ENCODE measurements around the gene KAT2B. TPM values are rescaled to one million over a fixed set of nuclear protein-coding genes. Genes with fewer than 3 reads are reported as not detected.

The KAT2B gene
- total RNA-seq, 2 experiments from 2014 or later, result 129 to 134 TPM

GRCh38 chr3:20060974-20061685, 20.9 kb downstream of the KAT2B start:
- peaks cover 55% of the 10 kb centered on the region for H3K4me1 Mint-ChIP-seq
- H3K4me3 Mint-ChIP-seq, result peak overlapping the region; percentile 44
- DNase-seq, result peak; percentile 37
- peak overlapping the region; percentile 66 for H3K27ac Mint-ChIP-seq
- peaks cover 31% of the 10 kb centered on the region for H3K36me3 Mint-ChIP-seq (ENCODE audit: low read depth)
- H3K9me3 Mint-ChIP-seq, result peaks cover 2% of the 10 kb centered on the region
- ChIA-PET POLR2A (interaction anchor here (0.7 to 9.3 kb wide), 5 partner anchors 10 to 43 kb away, joined by 3 to 116 read pairs (median 4); partner anchors contain the start of gene KAT2B), CTCF (no interaction called here)
- no peaks in the 10 kb centered on the region for H3K27me3 Mint-ChIP-seq

GRCh38 chr3:20062996-20063395, 22.8 kb downstream of the KAT2B start:
- Mint-ChIP-seq H3K27me3 (no peaks in the 10 kb centered on the region), H3K9me3 (peaks cover 2% of the 10 kb centered on the region), H3K27ac (no peak overlapping the region), H3K36me3 (ENCODE audit: low read depth) (peaks cover 31% of the 10 kb centered on the region), H3K4me3 (no peak overlapping the region), H3K4me1 (peaks cover 61% of the 10 kb centered on the region)
- POLR2A ChIA-PET, result interaction anchor here (2.0 kb wide), 1 partner anchor 19 kb away, joined by 5 read pairs; no protein-coding TSS in a partner anchor
- CTCF ChIA-PET, result no interaction called here
- no peak for DNase-seq

GRCh38 chr3:20064387-20064786, 24.1 kb downstream of the KAT2B start:
- Mint-ChIP-seq H3K4me3 (no peak overlapping the region), H3K27me3 (no peaks in the 10 kb centered on the region), H3K36me3 (ENCODE audit: low read depth) (peaks cover 37% of the 10 kb centered on the region), H3K4me1 (peaks cover 68% of the 10 kb centered on the region), H3K9me3 (peaks cover 2% of the 10 kb centered on the region), H3K27ac (no peak overlapping the region)
- ChIA-PET CTCF (no interaction called here), POLR2A (interaction anchor here (1.5 to 2.0 kb wide), 2 partner anchors 21 to 24 kb away, joined by 3 to 5 read pairs; partner anchors contain the start of gene KAT2B)
- DNase-seq, result no peak

GRCh38 chr3:20064796-20065564, 24.7 kb downstream of the KAT2B start:
- H3K27me3 Mint-ChIP-seq, result no peaks in the 10 kb centered on the region
- H3K27ac Mint-ChIP-seq, result no peak overlapping the region
- H3K36me3 Mint-ChIP-seq (ENCODE audit: low read depth), result peaks cover 38% of the 10 kb centered on the region
- POLR2A ChIA-PET, result interaction anchor here (1.5 kb wide), 1 partner anchor 24 kb away, joined by 3 read pairs; the partner anchor contains the start of gene KAT2B
- H3K4me3 Mint-ChIP-seq, result no peak overlapping the region
- peaks cover 69% of the 10 kb centered on the region for H3K4me1 Mint-ChIP-seq
- DNase-seq, result no peak
- CTCF ChIA-PET, result no interaction called here
- no peaks in the 10 kb centered on the region for H3K9me3 Mint-ChIP-seq

DNA sequence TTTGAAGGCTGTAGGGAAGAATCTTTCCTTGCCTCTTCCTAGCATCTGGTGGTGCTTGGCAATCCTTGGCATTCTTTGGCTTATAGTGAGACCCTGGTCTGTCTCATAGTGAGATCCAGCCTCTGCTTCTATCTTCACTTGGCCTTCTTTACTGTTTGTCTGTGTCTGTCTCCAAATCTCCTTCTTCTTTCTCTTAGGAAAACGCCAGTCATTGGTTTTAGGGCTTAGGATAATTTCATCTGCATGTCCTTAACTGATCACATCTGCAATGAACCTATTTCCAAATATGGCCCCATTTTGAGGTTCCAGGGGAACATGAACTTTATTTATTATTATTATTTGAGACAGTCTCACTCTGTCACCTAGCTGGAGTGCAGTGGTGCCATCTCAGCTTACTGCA, 25.8 kb downstream of the KAT2B start:
- H3K4me3 Mint-ChIP-seq, result no peak overlapping the region
- no peak for DNase-seq
- H3K36me3 Mint-ChIP-seq (ENCODE audit: low read depth), result peaks cover 34% of the 10 kb centered on the region
- ChIA-PET POLR2A (no interaction called here), CTCF (no interaction called here)
- no peaks in the 10 kb centered on the region for H3K9me3 Mint-ChIP-seq
- H3K27me3 Mint-ChIP-seq, result no peaks in the 10 kb centered on the region
- H3K27ac Mint-ChIP-seq, result no peak overlapping the region
- H3K4me1 Mint-ChIP-seq, result peaks cover 58% of the 10 kb centered on the region

DNA sequence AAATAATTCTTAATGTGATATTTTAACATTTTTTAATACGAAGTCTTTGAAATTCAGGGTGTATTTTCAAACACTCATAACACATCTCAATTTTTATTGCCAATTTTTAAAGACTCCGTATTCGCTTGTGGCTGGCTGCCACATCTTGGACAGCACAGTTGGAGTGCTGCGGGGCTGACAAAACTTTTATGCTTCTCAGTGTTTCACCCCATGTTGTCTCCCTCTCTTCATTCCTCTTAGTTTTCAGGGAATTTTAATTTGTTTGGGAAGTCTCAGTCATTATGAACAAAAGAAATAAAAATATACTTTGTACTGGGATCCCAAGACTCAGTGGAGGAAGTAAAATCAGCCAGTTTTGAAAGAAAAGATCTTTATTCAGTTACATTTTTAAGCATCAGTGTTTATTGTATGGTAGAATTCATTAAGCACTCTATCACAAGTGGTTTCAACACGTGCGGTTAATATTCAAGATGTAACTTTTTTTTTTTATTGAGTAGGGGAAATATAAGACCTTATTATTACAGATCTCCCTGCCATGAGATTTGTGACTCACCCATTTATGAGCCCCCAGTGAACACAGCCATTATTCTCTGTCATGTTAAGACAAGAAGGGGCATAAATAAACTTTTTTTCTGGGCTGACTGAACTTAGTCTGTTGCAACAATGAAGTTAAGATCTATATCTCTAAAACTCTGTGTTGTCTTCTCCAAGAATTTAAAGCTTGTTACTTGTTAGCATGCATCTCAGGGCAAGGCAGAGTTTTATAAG, 26.8 kb downstream of the KAT2B start:
- Mint-ChIP-seq H3K36me3 (ENCODE audit: low read depth) (peaks cover 44% of the 10 kb centered on the region), H3K27me3 (no peaks in the 10 kb centered on the region), H3K27ac (no peak overlapping the region), H3K4me1 (peaks cover 58% of the 10 kb centered on the region), H3K9me3 (no peaks in the 10 kb centered on the region), H3K4me3 (no peak overlapping the region)
- ChIA-PET CTCF (no interaction called here), POLR2A (no interaction called here)
- DNase-seq, result no peak

- CTCF ChIA-PET, result interaction anchor here (1.5 kb wide), 1 partner anchor 11 kb away, joined by 3 read pairs; no protein-coding TSS in a partner anchor
- H3K27me3 Mint-ChIP-seq, result no peaks in the 10 kb centered on the region
- POLR2A ChIA-PET, result interaction anchor here (2.9 kb wide), 1 partner anchor 35 kb away, joined by 11 read pairs; no protein-coding TSS in a partner anchor
- H3K4me3 Mint-ChIP-seq, result no peak overlapping the region
- no peaks in the 10 kb centered on the region for H3K9me3 Mint-ChIP-seq
- DNase-seq, result no peak
- H3K36me3 Mint-ChIP-seq (ENCODE audit: low read depth), result peaks cover 50% of the 10 kb centered on the region
- H3K4me1 Mint-ChIP-seq, result peaks cover 50% of the 10 kb centered on the region
- peak overlapping the region; percentile 67 for H3K27ac Mint-ChIP-seq
Observed at GRCh38 chr3:20068512-20069177, 28.4 kb downstream of the KAT2B start.

DNA sequence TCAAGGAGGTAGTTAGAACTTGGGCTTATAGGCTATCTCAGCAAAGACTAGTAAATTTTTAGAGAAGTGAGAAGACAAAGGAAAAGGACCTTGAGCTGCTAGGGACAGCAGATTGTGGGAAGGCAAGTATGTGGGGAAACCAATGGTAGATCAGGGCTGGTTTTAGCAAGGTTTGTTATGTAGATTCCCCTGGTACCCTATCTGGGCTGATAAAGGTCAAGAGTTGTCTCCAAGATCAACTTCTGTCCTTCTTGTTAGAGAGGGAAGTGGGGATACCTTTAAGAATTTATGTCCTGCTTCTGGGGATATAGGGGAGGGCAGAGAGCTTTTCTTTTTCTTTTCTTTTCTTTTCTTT, 28.9 kb downstream of the KAT2B start:
- no peak for DNase-seq
- ChIA-PET POLR2A (interaction anchor here (1.2 to 2.9 kb wide), 2 partner anchors 11 to 35 kb away, joined by 3 to 11 read pairs; no protein-coding TSS in a partner anchor), CTCF (interaction anchor here (1.5 kb wide), 1 partner anchor 12 kb away, joined by 3 read pairs; no protein-coding TSS in a partner anchor)
- no peaks in the 10 kb centered on the region for H3K27me3 Mint-ChIP-seq
- peaks cover 55% of the 10 kb centered on the region for H3K36me3 Mint-ChIP-seq (ENCODE audit: low read depth)
- no peaks in the 10 kb centered on the region for H3K9me3 Mint-ChIP-seq
- H3K4me1 Mint-ChIP-seq, result peaks cover 47% of the 10 kb centered on the region
- peak overlapping the region; percentile 67 for H3K27ac Mint-ChIP-seq
- no peak overlapping the region for H3K4me3 Mint-ChIP-seq

- Mint-ChIP-seq H3K27ac (no peak overlapping the region), H3K27me3 (no peaks in the 10 kb centered on the region), H3K4me1 (peaks cover 44% of the 10 kb centered on the region), H3K4me3 (no peak overlapping the region), H3K36me3 (ENCODE audit: low read depth) (peaks cover 58% of the 10 kb centered on the region), H3K9me3 (no peaks in the 10 kb centered on the region)
- ChIA-PET CTCF (no interaction called here), POLR2A (interaction anchor here (2.9 kb wide), 1 partner anchor 33 kb away, joined by 11 read pairs; no protein-coding TSS in a partner anchor)
- DNase-seq, result no peak
Observed at GRCh38 chr3:20071175-20071574, 30.9 kb downstream of the KAT2B start.

DNA sequence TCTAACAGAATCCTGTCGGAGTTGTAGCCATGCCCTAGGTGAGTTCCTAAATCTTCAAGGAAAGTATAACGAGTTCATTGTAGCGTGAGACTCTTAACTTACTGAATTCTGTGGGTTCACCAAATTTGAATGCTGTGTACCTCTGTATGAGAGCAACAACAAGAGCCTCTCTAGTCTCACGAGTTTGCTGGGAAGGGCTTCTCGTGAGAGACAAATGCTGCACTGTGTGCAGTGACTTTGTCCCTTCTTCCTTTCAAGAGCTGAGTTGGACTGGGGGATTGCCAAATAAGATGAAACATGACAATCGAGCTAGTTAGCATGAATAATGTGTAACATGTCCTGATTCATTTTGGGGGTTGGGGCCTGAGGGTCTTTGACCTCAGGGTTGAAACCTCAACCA, 32.2 kb downstream of the KAT2B start:
- no peak overlapping the region for H3K27ac Mint-ChIP-seq
- no peak for DNase-seq
- H3K9me3 Mint-ChIP-seq, result no peaks in the 10 kb centered on the region
- peaks cover 69% of the 10 kb centered on the region for H3K36me3 Mint-ChIP-seq (ENCODE audit: low read depth)
- POLR2A ChIA-PET, result no interaction called here
- no peaks in the 10 kb centered on the region for H3K27me3 Mint-ChIP-seq
- H3K4me3 Mint-ChIP-seq, result no peak overlapping the region
- CTCF ChIA-PET, result no interaction called here
- peaks cover 48% of the 10 kb centered on the region for H3K4me1 Mint-ChIP-seq

DNA sequence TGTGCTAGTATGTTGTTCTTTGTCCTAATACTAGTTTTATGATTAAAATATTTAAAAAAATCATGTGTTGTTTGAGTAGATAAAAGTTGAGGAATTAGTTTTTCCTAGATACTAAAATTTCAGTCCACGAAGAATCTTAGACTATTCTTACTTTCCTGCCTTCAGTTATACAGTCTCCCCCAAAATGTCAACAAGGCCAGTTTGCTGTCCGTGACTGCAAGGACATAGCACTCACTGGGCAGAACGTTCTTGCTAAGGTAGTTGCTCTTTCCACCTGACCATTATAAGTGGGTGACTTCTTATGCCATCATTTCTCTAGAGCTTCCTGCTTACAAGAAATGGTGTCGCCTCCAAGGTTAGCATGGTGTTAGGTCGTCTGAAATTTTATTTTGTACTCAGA, 32.8 kb downstream of the KAT2B start:
- ChIA-PET POLR2A (no interaction called here), CTCF (no interaction called here)
- H3K36me3 Mint-ChIP-seq (ENCODE audit: low read depth), result peaks cover 69% of the 10 kb centered on the region
- H3K4me1 Mint-ChIP-seq, result peaks cover 47% of the 10 kb centered on the region
- no peak for DNase-seq
- H3K27me3 Mint-ChIP-seq, result no peaks in the 10 kb centered on the region
- H3K9me3 Mint-ChIP-seq, result no peaks in the 10 kb centered on the region
- H3K4me3 Mint-ChIP-seq, result no peak overlapping the region
- H3K27ac Mint-ChIP-seq, result no peak overlapping the region

GRCh38 chr3:20073683-20074082, 33.4 kb downstream of the KAT2B start:
- Mint-ChIP-seq H3K4me1 (peaks cover 41% of the 10 kb centered on the region), H3K4me3 (no peak overlapping the region), H3K27me3 (no peaks in the 10 kb centered on the region), H3K36me3 (ENCODE audit: low read depth) (peaks cover 68% of the 10 kb centered on the region), H3K9me3 (no peaks in the 10 kb centered on the region), H3K27ac (no peak overlapping the region)
- CTCF ChIA-PET, result no interaction called here
- POLR2A ChIA-PET, result interaction anchor here (1.7 to 2.0 kb wide), 2 partner anchors 31 to 32 kb away, joined by 6 to 8 read pairs; no protein-coding TSS in a partner anchor
- no peak for DNase-seq

Data from activated CD4-positive, alpha-beta memory T cell treated with anti-CD3 and anti-CD28 coated beads, Interleukin-2, amount 10 ng/mL, durations not matched to agents 7 days and 5 days (primary cell).